Midbrain (tissue), 1 donor: Measurements from ENCODE around the gene TEX44.

Experiments used
- DNase-seq: peaks from one replicate; lab custom pipeline; 2025; lab: John Stamatoyannopoulos, UW

TEX44 gene

DNA sequence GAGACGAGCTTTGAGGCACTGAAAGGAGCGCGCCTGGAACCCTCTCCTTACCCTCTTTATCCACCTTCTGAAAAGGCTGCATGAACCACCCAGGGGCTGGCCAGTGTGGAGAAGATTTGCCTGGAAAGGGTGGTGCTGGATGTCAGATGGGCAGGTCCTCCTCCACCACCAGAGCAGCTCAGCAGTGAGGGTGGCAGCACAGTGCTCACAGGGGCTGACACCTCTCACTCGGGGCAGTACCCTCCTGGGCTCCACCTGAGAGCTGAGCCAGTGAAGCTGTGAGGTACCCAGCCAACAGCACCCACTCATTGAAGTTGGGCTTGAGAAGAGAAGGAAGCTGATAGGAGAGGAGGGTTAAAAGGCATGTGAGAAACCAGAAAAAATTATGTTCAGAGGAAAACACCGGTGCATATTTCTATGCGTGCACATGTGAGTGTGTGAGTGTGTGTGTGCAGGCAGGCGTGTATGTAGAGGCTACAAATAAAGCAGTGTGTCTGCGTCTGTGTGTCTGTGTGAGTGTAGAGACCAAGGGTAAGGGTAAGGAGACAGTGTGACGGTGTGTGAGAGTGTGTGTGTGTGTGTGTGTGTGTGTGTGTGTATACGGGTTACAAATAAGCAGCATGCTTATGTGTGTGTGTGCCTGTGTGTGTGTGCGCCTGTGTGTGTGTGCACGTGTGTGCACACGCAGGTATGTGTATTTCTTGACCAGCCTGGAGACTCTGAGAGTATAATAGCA is 40.7 kb downstream of the TEX44 start:
- DNase-seq: no peak

GRCh38 chr2:231634412-231634811 is 41.7 kb downstream of the TEX44 start:
- no peak for DNase-seq

DNA sequence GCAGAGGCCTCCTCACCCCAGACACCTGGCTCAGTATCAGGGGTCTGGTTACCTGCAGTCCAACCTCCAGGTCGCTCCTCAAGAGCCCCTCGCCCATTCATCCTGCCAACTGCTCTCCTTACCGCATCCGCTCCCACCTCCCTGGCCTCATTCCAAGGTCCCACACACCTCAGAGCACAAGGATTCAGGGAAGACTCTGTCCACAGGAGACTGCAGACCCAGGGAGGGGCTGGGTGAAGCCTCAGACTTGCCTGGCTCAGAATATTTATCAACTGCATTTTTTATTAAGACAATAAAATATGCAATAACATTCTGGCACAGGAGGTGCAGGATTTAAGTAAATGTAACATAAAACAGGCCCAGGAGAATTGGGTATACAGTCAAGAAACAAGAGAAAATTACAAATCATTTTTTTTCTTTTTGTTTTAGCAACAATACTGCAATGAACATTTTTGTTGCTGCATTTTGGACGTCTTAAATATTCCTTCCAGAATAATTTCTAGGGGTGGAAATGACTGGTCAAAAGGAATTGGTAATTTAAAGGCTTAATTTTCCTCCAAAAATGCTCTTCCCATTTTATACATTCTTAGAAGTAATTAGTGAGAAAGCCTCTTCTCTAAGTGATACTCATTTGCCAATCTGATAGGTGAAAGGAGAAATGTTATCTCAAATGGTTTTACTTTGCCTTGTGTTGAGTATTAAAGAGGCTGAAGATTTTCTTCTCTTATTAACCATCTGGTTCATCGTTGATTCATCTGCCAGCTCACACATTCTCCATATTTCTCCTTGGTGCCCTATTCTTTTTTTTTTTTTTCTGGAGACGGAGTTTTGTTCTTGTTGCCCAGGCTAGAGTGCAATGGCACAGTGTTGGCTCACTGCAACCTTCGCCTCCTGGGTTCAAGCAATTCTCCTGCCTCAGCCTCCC is 42.5 kb downstream of the TEX44 start:
- DNase-seq: no peak

- no peak for DNase-seq
Measured at GRCh38 chr2:231640241-231640640, 47.6 kb downstream of the TEX44 start.

- DNase-seq: no peak
Measured at GRCh38 chr2:231640641-231641111, 48.0 kb downstream of the TEX44 start.

- DNase-seq: no peak
Measured at GRCh38 chr2:231642631-231643494, 50.2 kb downstream of the TEX44 start.

DNA sequence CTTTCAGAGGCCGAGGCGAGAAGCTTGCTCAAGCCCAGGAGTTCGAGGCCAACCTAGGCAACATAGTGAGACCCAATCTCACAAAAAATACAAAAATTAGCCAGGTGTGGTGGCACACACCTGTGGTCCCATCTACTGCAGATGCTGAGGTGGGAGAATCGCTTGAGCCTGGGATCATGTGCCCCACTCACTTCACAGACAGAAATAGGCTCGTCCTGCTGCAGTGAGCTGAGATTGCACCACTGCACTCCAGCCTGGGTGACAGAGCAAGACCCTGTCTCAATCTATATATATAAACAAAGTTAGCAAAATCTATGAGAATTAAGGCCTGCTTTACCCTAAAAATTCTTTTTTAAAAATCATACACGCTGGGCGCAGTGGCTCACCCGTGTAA is 50.8 kb downstream of the TEX44 start:
- DNase-seq: no peak
